ENCODE data around the gene ACTRT2. TPM values are rescaled to one million over a fixed set of nuclear protein-coding genes. Genes with fewer than 3 reads are reported as not detected.

The ACTRT2 gene
- total and polyA plus RNA-seq, 2 donors (not counting 1 experiment from before 2014, with no cell fraction given) = not detected

DNA sequence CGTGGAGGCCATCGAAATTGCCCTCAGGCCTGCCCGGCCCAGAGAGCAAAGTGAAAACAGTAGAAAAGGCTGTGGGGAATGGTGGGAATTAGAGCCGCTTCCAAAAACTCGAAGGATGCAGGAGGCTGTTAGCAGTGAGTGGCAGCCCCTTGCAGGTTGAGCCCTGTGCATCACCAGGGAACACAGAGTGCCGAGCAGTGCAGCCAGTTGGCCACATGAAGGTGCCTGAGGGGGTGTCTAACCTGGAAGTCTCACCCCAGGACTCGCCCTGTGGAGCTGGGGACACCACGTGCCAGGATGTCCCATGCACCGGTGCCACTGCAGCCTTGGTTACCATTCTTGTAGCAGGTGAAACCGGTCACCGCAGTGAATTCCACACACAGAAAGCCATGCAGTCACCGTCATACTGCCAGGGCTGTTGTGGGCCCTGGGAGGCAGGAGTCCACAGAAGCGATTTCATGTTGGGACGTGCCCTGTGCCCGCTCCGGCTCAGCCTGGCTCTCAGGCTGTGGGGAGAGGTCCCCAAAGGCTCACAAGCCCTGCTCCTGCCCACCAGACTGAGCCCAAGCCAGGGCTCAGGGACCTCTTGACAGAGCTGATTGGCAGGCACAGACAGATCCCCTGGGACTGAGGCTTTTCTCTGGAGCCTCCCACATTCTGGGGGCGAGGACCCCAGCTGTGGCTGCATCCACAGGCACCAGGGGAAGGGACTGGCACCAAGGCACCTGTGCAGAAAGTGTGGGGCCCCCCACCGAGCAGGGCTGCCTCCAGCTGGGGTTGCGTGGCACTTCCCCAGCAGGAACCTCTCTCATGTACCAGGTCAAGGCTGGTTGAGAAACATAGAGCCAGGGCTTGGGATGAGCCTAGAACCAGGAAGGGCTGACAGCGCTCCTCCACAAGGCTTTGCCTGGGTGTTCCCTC is 16.7 kb upstream of the ACTRT2 start:
- H3K79me2 ChIP-seq (ENCODE audit: control insufficient read depth, insufficient read depth, low read length) = no peaks in the 10 kb centered on the region
- no peak for DNase-seq
- H2AFZ ChIP-seq (ENCODE audit: insufficient read depth, low read depth, low read length, poor library complexity, severe bottlenecking) = no peak overlapping the region
- H3K9ac ChIP-seq (ENCODE audit: low read length) = no peak overlapping the region
- peaks cover 5% of the 10 kb centered on the region for H3K9me3 Mint-ChIP-seq (ENCODE audit: insufficient read depth)
- no peaks in the 10 kb centered on the region for H4K20me1 ChIP-seq (ENCODE audit: control insufficient read depth, insufficient read depth, low read length, poor library complexity, severe bottlenecking)
- no peak overlapping the region for H3K4me2 ChIP-seq (replicated peaks; ENCODE audit: low read depth, low read length, poor library complexity, severe bottlenecking)
- peaks cover 4% of the 10 kb centered on the region for H3K27me3 Mint-ChIP-seq
- ATAC-seq (ENCODE audit: low read depth) = no peak
- POLR2A ChIA-PET = no interaction called here
- H3K27me3 ChIP-seq (replicated peaks in 1 of 4; ENCODE audit: control extremely low read depth in 1 of 4, control insufficient read depth in 3 of 4, insufficient read depth in 4 of 4, low read length in 3 of 4) = peaks cover 0 to 3% (median 0%) of the 10 kb centered on the region in 4 experiments
- TF ChIP-seq CTCF (IDR thresholded peaks at IDR 0.05) = no peak
- no peak for TF ChIP-seq EZH2 (IDR thresholded peaks at IDR 0.05; ENCODE audit: borderline replicate concordance, insufficient read depth, low read depth, low read length, poor library complexity, severe bottlenecking)
- no peaks in the 10 kb centered on the region for H3K4me1 ChIP-seq (ENCODE audit: control insufficient read depth in 2 of 2, insufficient read depth in 2 of 2, low read length in 2 of 2)
- peaks cover 0 to 40% (median 32%) of the 10 kb centered on the region in 3 donors for H3K9me3 ChIP-seq (ENCODE audit: control extremely low read depth in 1 of 3, control insufficient read depth in 2 of 3, insufficient read depth in 1 of 3, low read length in 2 of 3)
- no peaks in the 10 kb centered on the region for H3K36me3 ChIP-seq (replicated peaks in 1 of 2; ENCODE audit: control extremely low read depth in 1 of 2, control insufficient read depth in 1 of 2, extremely low read depth in 1 of 2, insufficient read depth in 2 of 2, low read length in 1 of 2)
- H3K27ac Mint-ChIP-seq = no peak overlapping the region
- H3K4me3 Mint-ChIP-seq = no peak overlapping the region
- 82% methylated on average over 19 of the region's 20 CpGs for WGBS (ENCODE audit: insufficient coverage)
- intact Hi-C loops (cut with micrococcal nuclease) = no loop called here
- H3K4me3 ChIP-seq (ENCODE audit: control extremely low read depth in 1 of 5, extremely low read depth in 1 of 5, insufficient read depth in 1 of 5, low read depth in 2 of 5, low read length in 4 of 5) = no peak overlapping the region
- CTCF ChIA-PET = no interaction called here
- no peaks in the 10 kb centered on the region for H3K4me1 Mint-ChIP-seq
- H3K27ac ChIP-seq (ENCODE audit: low read length in 2 of 2) = no peak overlapping the region

DNA sequence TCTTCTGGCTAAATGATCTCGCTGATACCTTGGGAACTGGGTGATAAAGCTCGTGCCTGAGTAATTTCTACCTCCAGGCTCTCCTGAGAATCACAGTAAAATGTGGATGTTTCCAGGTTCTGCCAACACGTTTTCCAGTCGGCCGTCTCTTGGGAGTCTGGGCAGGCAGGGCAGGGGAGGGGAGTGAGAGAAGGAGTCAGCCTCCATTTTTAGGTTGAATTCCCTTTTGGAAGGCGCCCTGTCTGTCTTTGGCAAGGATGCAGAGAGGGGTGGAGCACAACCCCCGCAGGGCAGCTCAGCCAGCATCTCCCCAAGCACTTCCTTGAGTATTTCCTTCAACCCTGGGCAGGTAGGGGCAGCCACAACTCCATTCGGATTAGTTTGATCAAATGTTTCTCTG is 15.5 kb upstream of the ACTRT2 start:
- Mint-ChIP-seq H3K9me3 (ENCODE audit: insufficient read depth) (peaks cover 5% of the 10 kb centered on the region), H3K27ac (no peak overlapping the region), H3K4me1 (no peaks in the 10 kb centered on the region), H3K27me3 (peaks cover 6% of the 10 kb centered on the region), H3K4me3 (no peak overlapping the region)
- Histone ChIP-seq H3K36me3 (replicated peaks in 1 of 2; ENCODE audit: control extremely low read depth in 1 of 2, control insufficient read depth in 1 of 2, extremely low read depth in 1 of 2, insufficient read depth in 2 of 2, low read length in 1 of 2) (no peaks in the 10 kb centered on the region), H4K20me1 (ENCODE audit: control insufficient read depth, insufficient read depth, low read length, poor library complexity, severe bottlenecking) (no peaks in the 10 kb centered on the region), H2AFZ (ENCODE audit: insufficient read depth, low read depth, low read length, poor library complexity, severe bottlenecking) (no peak overlapping the region), H3K9me3 (ENCODE audit: control extremely low read depth in 1 of 3, control insufficient read depth in 2 of 3, insufficient read depth in 1 of 3, low read length in 2 of 3) (peaks cover 0 to 45% (median 32%) of the 10 kb centered on the region in 3 donors), H3K27ac (ENCODE audit: low read length in 2 of 2) (no peak overlapping the region), H3K4me2 (replicated peaks; ENCODE audit: low read depth, low read length, poor library complexity, severe bottlenecking) (no peak overlapping the region), H3K4me1 (ENCODE audit: control insufficient read depth in 2 of 2, insufficient read depth in 2 of 2, low read length in 2 of 2) (no peaks in the 10 kb centered on the region), H3K79me2 (ENCODE audit: control insufficient read depth, insufficient read depth, low read length) (no peaks in the 10 kb centered on the region), H3K4me3 (ENCODE audit: control extremely low read depth in 1 of 5, extremely low read depth in 1 of 5, insufficient read depth in 1 of 5, low read depth in 2 of 5, low read length in 4 of 5) (no peak overlapping the region), H3K27me3 (replicated peaks in 1 of 4; ENCODE audit: control extremely low read depth in 1 of 4, control insufficient read depth in 3 of 4, insufficient read depth in 4 of 4, low read length in 3 of 4) (peaks cover 0 to 7% (median 1%) of the 10 kb centered on the region in 4 experiments), H3K9ac (ENCODE audit: low read length) (no peak overlapping the region)
- intact Hi-C loops (cut with micrococcal nuclease) = no loop called here
- ATAC-seq (ENCODE audit: low read depth) = no peak
- POLR2A ChIA-PET = no interaction called here
- CTCF ChIA-PET = no interaction called here
- DNase-seq = no peak
- no peak for TF ChIP-seq CTCF (IDR thresholded peaks at IDR 0.05)
- TF ChIP-seq EZH2 (IDR thresholded peaks at IDR 0.05; ENCODE audit: borderline replicate concordance, insufficient read depth, low read depth, low read length, poor library complexity, severe bottlenecking) = no peak
- 79% methylated on average over 6 of the region's 8 CpGs for WGBS (ENCODE audit: insufficient coverage)
